Mucosa of gallbladder (tissue), 1 donor: ENCODE data around the gene SDS. TPM values are rescaled to one million over a fixed set of nuclear protein-coding genes. Genes with fewer than 3 reads are reported as not detected.
A peak's percentile ranks its signal among the peaks of the same experiment; 100 is the strongest.
"Not testable (repeated sequence)": the region's sequence is repeated elsewhere in the genome, so short reads cannot be mapped to it uniquely, and the experiment has no call there.

Source experiments
- DNase-seq: peaks from one replicate; pipeline ENCODE4 v3.0.0-alpha.2; 2020; ENCODE audit warnings: low spot score
- total RNA-seq: library from RNA; stranded (reverse); gene quantifications from one replicate; pipeline ENCODE4 v1.2.1, GENCODE V29; 2021
- donor health status: DM: no; HTN: no; CAD: no.

SDS gene
- total RNA-seq, 1 donor from 2014 or later, result 1.6 TPM

GRCh38 chr12:113378291-113378690 lies 25.4 kb downstream of the SDS start:
- no peak for DNase-seq

GRCh38 chr12:113374823-113375428 lies 28.8 kb downstream of the SDS start:
- DNase-seq, result no peak

DNA sequence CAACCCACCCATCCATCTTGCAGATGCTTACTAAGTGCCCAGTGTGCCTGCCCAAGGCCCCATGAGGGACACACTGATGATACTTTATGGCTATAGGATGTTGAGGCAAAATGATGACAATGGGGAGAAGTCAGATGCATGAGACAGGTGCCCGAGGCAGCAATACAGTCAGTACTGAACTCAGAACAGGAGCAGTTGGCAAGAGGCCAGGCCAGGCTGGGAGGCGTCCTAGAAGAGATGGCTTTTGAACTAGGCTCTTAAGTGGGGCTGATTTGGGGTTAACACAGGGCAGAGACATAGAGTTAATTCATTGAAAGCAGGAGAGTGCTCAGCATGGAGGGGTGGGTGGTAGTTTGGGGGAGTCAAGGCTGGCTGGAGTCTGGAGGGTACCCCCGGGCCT lies 29.7 kb downstream of the SDS start:
- DNase-seq, result no peak

GRCh38 chr12:113373440-113373839 lies 30.2 kb downstream of the SDS start:
- DNase-seq, result no peak

- no peak for DNase-seq
These were observed 31.3 kb downstream of the SDS start for GRCh38 chr12:113372371-113372770.

DNA sequence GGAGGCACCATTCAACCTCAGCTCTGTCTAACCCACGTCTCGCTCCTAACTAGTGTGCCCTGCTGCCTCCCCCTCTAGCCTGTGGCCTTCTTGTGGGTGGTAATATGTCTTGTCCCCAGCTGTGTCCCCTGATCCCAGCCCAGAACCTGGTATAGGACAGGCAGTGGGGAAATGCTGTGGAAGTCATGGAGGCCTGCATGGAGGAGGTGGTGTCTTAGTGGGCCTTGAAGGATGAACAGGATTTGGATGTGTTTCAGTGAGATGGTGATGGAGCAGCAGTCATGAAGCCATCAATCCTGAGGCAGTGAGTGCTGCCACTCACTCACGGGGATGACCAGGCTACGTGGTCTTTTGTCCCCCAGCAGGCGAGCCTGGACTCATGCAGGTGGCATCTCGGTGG lies 31.9 kb downstream of the SDS start:
- no peak for DNase-seq

DNA sequence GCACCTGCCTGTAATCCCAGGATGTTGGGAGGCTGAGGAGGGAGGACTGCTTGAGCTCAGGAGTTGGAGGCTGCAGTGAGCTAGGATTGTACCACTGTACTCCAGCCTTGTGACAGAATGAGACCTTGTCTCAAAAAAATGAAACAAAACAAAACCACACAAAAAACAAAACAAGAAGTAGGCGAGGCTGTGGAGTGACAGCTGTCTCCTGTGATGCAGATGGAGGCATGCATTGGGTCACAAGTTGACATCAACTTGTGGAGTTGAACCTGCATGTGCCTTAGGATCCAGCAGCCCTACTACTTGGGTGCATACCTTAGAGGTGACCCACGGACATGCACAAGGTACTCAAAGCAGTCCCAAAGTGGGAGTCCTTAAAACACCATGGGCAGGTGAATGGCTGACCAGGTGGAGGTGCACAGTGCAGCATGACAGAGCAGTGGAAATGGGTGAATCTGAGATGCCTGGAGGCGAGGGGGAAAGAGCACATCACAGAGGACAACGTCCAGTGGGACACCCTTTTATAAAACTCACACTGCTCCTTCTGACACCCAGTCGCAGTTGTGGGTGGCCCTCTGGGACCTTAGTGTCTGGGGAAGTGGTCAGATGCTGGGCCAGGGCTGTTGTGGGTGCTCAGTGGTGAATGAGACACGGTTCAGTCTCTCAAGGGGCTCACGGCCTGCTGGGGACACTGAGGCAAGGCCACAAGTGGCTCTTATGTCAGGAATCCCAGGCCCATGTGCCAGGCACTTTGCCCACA lies 32.6 kb downstream of the SDS start:
- no peak for DNase-seq

DNA sequence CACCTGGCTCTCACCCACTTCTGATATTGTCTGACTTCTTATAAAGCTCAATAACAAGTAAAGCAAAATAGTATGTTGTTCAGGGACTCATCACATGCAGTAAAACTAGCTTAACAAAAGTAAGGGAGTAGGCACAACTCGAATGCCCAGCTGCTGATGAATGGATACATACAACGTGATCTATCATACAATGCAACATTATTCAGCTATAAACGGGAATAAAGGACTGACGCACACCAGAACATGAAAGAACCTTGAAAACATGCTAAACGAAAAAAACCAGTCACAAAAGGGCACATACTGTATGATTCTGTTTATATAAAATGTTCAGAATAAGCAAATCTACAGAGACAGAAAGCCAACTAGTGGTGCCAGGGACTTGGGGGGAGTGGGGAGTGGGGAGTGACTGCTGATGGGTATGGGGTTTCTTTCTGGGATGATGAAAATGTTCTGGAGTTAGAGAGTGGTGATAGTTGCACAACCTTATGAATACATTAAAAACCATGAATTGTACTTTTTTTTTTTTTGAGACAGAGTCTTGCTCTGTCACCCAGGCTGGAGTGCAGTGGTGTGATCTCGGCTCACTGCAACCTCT lies 34.2 kb downstream of the SDS start:
- no peak for DNase-seq

DNA sequence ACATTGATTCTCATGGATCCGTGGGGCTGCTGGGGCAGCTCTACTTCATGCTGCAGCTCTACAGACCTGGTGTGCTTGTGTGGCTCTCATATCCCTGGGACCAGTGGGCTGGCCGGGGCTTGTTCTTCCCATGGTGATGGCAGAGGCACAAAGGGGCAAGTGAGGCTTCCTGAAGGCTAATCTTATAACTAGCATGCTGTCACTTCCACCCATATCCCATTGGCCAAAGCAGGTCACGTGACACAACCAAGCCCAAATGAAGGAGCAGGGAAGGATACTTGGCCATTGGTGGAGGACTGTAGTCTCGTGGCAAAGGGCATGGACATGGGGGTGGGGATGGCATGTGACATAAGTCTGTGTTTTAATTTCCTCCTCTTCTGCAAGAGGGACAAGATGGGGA lies 35.4 kb downstream of the SDS start:
- DNase-seq, result no peak

DNA sequence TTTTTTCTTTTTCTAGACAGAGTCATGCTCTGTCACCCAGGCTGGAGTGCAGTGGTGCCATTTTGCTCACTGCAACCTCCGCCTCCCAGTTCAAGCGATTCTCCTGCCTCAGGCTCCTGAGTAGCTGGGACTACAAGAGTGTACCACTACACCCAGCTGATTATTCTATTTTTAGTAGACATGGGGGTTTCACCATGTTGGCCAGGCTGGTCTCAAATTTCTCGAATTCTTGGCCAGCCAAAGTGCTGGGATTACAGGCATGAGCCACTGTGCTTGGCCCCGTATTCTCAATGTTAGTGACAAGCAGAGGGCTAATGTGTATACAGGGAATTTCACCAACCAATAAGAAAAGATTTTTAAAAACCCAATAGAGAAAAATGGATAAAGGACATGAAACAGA lies 36.9 kb downstream of the SDS start:
- DNase-seq, result no peak

GRCh38 chr12:113365639-113366395 lies 37.9 kb downstream of the SDS start:
- DNase-seq, result no peak

DNA sequence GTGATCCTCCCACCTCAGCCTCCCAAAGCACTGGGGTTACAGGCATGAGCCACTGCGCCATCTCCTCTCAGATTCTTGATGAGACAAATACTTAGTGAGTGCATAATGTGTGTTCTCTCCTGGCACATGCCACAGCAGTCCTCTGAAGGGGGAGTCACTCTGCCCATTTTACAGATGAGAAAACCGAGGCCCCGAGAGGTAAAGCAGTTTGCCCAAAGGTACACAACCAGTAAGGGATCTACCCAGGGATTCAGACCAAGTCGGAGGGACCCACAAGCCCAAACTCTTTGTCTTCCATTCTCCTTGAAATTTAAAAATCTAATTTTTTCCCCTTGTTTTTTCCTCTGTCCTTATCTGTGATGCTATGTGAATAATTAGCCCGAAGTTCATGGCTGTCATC lies 39.0 kb downstream of the SDS start:
- no peak for DNase-seq

DNA sequence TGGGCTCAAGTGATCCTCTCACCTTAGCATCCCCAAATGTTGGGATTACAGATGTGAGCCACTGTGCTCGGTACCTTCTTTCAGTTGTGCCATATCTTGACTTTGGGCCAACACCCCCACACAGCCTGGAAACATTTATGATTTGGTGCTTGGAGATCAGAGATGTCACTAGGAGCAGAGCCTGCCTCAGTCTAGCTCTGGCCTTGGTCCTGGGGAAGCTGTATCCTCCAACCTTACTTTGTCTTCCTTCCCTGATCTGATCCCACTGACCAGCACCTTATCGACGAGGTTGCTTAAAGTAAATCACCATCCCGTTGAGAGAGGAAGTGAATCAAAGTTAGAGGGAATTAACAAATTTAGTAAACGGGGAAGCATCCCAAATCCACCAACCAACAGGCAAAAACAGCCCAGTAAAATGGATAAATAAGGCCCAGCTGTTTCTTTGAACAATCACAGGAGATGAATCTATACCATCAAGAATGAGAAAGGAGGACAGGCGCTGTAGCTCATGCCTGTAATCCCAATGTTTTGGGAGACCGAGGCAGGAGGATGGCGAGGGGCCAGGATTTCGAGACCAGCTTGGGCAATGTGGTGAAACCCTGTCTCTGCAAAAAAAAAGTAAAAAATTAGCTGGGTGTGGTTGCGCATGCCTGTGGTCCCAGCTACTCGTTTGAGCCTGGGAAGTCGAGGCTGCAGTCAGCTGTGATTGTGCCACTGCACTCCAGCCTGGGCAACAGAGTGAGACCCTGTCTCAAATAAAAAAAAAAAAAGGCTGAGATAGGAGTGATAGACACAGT lies 41.9 kb downstream of the SDS start:
- no peak for DNase-seq

- DNase-seq, result no peak
These were observed 43.5 kb downstream of the SDS start for GRCh38 chr12:113359939-113360748.

DNA sequence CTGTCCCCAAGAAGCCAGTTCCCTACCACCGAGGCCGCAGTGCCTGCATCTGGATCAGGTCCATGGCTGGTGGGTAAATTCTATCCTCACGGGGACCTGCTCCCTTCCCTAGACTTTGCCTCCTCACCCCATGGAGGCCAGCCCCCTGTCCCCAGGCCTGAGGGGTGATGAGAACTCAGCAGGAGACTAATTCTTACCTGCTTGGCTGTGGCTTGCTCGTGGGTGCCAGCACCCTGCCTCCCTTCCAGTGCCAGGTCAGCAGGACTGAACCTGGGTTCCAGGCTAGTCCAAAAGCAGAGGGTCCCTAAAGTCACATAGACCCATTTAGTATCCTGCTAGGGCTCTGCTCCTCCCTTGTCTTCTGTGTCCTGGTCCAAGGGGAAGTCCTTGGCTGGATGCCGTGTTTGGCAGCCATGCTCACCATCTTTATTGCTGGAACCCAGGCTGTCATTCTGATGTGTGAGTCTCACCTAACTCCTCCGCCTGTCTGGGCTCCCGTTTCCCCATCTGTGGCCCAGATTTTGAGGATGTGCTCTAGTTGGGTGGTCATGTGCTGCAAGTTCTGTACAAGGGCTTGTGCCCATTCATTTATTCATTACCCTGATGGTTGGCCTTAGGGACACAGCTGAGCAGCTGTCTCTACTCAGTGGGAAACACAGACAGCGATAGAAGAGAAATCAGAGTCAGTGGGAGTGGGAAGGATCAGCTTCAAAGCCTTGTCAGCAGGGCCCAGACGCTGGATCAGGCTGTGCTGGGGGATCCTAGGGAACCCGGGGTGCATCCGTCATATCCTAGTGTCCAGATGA lies 44.4 kb downstream of the SDS start:
- peak; percentile 16 for DNase-seq

- peak; percentile 95 for DNase-seq
These were observed 45.1 kb downstream of the SDS start, which contains the start of gene PLBD2 for GRCh38 chr12:113358381-113359132. Gene PLBD2 (plus strand): TSS chr12:113358587. CDS start chr12:113358601, 14 bp downstream.

GRCh38 chr12:113354192-113354591 lies 49.5 kb downstream of the SDS start:
- not testable (repeated sequence) for DNase-seq

- DNase-seq, result no peak
These were observed 52.6 kb downstream of the SDS start for GRCh38 chr12:113351089-113351488.
